ENCODE results near the gene CDAN1.
"Not testable (repeated sequence)": the region's sequence is repeated elsewhere in the genome, so short reads cannot be mapped to it uniquely, and the experiment has no call there.

CDAN1 gene, protein sequence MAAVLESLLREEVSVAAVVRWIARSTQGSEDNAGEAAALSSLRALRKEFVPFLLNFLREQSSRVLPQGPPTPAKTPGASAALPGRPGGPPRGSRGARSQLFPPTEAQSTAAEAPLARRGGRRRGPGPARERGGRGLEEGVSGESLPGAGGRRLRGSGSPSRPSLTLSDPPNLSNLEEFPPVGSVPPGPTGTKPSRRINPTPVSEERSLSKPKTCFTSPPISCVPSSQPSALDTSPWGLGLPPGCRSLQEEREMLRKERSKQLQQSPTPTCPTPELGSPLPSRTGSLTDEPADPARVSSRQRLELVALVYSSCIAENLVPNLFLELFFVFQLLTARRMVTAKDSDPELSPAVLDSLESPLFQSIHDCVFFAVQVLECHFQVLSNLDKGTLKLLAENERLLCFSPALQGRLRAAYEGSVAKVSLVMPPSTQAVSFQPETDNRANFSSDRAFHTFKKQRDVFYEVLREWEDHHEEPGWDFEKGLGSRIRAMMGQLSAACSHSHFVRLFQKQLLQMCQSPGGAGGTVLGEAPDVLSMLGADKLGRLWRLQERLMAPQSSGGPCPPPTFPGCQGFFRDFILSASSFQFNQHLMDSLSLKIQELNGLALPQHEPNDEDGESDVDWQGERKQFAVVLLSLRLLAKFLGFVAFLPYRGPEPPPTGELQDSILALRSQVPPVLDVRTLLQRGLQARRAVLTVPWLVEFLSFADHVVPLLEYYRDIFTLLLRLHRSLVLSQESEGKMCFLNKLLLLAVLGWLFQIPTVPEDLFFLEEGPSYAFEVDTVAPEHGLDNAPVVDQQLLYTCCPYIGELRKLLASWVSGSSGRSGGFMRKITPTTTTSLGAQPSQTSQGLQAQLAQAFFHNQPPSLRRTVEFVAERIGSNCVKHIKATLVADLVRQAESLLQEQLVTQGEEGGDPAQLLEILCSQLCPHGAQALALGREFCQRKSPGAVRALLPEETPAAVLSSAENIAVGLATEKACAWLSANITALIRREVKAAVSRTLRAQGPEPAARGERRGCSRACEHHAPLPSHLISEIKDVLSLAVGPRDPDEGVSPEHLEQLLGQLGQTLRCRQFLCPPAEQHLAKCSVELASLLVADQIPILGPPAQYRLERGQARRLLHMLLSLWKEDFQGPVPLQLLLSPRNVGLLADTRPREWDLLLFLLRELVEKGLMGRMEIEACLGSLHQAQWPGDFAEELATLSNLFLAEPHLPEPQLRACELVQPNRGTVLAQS

DNA sequence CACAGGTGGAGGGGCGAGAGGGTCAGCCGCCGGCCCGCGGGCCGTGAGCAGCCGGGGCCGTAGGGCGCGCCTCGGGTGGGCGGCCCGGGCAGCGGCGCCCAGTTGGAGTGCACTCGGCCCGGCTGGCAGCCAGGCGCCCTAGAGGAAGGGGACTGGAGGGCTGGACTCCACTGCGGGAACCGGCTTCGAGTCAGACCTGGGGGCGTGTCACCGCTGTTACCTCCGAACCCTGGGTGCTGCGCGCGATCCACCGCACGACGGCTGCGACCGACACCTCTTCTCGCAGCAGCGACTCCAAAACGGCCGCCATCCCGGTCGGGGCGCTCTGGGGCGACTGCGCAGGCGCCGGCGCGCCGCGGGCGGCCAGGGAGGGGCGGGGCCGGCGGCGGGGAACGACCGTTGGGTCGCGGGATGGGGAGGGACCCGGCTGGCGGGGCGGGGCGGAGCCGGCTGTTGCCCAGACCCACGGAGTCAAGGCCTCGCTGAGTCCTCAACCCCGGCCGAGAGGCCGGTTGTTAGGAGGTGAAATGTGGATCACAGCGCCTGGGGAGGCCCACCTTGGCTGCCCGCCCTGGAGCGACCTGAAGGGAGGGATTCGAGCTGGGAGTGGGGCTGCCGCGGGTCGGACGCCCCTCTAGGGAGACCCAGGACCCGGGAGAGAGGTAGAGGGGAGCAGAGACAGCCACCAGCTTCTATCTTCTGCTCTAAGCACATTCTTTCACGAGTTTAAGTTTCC lies at the start of gene CDAN1:
CDAN1 (minus strand) TSS at position 336 of the 736 bp plus-strand sequence; CDS start at position 310, 26 bp downstream.
- peak; percentile 95 for DNase-seq (ENCODE audit: low spot score)

DNA sequence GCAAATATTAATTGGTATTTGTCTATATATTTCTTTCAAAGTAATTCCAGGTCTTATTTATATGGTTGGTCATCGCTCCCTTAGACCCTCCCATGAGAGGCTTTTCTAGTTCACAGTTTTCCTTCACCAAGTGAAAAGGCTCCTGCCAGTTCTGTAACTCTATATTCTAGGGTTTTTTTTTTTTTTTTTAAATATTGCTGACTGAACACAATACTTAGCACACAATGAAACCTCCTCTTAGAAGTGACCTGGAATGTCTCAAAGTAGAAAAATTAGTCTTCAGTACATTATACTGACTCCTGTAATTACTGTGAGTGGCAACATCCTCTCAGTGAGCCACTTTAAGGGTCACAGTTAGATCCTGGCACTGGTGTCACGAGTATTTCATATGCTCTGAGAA lies 48.6 kb upstream of the CDAN1 start:
- no peak for DNase-seq (ENCODE audit: low spot score)

DNA sequence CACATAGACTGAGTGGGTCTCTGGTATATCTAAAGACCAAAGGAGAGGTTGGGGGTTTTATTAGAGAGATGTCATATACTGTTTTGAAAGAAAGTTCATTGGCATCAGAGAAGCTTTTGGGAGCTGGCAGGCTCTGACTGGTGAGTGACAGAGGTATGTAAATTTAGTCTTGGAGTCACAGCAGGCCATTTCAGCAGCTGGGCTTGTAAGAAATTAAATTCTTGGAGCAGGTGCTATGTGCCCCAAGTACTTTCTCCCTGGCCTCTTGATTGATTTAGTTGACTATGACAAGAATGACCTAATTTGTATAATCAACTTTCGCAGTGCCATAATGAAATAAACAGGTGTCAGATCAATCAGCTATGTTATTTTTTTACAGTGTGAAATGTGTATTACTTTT lies 47.8 kb upstream of the CDAN1 start:
- DNase-seq (ENCODE audit: low spot score) = no peak

DNA sequence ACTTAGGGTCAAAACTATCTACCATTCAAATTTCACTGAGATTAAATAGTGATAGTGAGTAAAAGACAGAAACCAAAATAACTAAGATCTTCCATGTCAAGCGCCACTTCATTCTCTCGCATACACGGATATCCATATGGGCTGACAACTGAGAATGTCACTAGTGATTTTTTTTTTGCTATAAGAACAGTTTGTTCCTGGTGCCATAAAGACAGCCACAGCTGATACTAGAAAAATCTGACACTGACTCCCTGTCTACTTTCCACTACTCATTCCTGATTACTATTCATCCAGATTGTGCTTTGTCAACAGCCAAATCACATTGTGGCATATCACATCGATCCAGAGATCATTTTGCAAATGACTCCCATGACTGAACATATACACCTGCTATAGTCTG lies 45.8 kb upstream of the CDAN1 start:
- no peak for DNase-seq (ENCODE audit: low spot score)

DNA sequence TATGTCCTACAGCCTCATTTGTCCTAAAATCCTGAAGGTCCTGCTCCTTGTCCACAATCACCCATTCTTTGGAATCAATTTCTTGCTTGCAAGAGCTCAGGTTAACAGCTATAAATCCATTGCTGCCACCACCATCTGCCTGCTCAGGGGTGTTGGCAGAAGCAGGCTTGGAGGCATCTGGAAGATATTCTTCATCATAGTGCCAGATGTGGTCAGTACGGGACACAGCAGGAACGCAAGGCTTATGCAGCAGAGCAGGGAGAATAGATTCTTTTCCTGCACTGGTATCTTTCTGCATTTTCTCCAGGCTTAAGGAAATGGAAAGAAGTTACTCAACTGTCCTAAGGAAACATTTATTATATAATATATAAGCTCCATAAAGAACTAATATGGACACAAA lies 38.5 kb upstream of the CDAN1 start:
- DNase-seq (ENCODE audit: low spot score) = no peak

DNA sequence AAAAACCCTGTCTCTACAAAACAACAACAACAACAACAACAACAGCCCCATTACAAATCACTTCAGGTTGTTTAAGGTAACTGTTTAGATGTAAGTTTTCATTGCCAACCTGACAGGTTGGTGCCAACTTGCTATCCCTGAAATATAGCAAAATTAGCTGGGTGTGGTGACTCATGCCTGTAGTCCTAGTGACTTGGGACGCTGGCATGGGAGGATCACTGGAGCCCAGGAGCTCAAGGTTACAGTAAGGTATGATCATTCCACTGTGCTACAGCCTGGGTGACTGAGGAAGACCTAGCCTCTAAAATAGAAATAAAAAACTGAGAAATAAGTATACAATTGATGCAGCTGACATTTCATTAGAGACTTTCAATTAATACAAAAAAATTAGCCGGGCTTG lies 36.0 kb upstream of the CDAN1 start:
- no peak for DNase-seq (ENCODE audit: low spot score)

DNA sequence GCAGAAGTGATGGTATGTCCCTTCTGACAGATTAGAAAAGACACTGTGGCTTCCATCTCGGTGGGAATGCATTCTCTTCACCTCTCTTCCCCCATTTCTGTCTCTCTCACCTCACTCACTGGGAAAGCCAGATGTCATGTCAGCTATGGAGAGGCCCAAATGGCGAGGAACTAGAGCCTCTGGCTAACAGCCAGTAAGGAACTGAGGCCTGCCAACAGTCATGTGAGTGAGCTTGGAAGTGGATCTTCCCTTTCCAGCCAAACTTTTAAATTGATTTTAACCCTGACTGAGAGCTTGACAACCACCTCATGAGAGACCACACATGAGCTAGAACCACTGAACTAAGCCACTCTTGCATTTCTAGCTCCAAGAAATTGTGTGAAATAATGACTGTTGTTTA lies 35.2 kb upstream of the CDAN1 start:
- DNase-seq (ENCODE audit: low spot score) = no peak

DNA sequence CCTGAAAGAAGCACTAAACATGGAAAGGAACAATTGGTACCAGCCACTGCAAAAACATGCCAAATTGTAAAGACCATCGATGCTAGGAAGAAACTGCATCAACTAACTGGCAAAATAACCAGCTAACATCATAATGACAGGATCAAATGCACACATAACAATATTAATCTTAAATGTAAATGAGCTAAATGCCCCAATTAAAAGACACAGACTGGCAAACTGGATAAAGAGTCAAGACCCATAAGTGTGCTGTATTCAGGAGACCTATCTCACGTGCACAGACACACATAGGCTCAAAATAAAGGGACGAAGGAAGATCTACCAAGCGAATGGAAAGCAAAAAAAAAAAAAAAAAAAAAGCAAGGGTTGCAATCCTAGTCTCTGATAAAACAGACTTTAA lies 29.2 kb upstream of the CDAN1 start:
- DNase-seq (ENCODE audit: low spot score) = not testable (repeated sequence)

DNA sequence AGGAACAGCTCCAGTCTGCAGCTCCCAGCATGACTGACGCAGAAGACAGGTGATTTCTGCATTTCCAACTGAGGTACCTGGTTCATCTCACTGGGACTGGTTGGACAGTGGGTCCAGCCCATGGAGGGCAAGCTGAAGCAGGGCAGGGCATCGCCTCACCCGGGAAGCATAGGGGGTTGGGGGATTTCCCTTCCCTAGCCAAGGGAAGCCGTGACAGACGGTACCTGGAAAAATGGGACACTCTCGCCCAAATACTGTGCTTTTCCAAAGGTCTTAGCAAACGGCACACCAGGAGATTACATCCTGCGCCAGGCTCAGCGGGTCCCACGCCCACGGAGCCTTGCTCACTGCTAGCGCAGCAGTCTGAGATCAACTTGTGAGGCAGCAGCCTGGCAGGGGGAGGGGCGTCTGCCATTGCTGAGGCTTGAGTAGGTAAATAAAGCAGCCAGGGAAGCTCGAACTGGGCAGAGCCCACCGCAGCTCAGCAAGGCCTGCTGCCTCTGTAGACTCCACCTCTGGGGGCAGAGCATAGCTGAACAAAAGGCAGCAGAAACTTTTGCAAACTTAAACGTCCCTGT lies 27.3 kb upstream of the CDAN1 start:
- not testable (repeated sequence) for DNase-seq (ENCODE audit: low spot score)

DNA sequence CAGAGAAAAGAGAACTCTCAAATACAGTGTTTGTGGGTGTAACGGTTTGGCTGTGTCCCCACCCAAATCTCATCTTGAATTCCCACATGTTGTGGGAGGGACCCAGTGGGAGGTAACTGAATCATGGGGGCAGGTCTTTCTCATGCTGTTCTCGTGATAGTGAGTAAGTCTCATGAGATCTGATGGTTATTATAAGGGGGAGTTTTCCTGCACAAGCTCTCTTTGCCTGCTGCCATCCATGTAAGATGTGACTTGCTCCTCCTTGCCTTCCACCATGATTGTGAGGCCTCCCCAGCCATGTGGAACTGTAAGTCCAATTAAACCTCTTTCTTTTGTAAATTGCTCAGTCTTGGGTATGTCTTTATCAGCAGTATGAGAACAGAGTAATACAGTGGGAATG lies 24.9 kb upstream of the CDAN1 start:
- not testable (repeated sequence) for DNase-seq (ENCODE audit: low spot score)

DNA sequence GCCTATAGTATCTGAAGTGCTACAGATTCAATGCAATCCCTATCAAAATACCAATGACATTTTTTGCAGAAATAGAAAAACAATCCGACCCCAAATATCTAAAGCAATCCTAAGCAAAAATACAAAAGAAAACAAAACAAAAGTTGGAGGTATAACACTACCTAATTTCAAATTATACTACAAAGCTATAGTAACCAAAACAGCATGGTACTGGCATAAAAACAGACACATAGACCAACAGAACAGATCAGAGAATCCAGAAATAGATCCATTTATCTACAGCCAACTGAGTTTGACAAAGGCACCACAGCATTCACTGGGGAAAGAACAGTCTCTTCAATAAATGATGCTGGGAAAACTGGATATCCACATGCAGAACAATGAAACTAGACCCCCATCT lies 23.8 kb upstream of the CDAN1 start:
- DNase-seq (ENCODE audit: low spot score) = no peak

DNA sequence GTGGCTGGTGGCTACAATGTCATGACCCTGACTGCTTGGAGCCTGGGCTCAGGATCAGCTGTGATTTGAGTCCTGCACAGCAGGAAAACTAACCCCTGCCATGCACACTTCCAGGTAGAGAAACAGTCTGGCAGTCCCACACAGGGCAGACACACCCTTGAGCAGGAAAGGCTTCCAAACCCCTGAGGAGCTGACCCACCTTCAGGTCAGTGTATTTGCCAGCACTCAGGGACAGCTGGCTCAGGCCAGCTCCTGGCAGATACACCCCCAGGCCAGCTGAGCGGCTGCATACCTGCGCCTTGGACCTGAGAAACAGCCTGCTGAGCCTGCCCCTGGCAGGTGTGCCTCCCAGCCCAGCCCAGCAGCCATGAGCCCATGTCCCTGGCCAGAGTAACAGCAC lies 22.2 kb upstream of the CDAN1 start:
- DNase-seq (ENCODE audit: low spot score) = no peak

DNA sequence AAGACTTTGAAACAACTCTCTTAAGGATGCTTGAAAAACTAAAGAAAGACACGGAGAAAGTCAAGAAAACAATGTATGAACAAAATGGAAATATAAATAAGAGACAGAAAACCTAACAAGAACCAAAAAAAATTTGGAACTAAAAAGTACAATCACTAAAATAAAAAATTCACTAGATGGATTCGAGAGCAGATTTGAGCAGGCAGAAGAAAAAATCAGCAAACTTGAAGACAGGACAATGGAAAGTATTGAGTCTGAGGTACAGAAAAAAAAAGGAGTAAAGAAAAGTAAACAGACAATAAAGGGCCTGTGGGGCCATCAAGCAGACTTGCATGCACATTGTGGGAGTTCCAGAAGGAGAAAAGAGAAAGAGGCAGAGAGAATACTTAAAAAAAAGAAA lies 13.4 kb upstream of the CDAN1 start:
- DNase-seq (ENCODE audit: low spot score) = no peak

DNA sequence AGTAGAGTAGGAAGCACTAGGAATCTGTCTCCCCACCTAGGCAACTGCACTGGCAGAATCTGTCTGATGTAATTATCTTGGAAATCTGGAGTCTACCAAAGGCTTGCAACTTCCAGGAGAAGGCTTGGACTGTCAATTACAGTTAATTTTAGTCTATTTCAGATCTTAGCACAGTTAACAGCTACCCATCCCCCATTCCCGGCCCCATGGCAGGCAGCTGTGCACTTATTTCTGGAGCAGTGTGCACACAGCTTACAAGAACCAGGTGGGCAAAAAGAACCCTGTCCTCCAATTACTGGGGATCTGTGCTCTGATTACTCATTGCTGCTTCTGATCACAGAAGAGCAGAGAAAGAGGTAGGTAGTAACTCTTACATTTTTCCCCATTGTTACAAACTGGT lies 12.3 kb upstream of the CDAN1 start:
- DNase-seq (ENCODE audit: low spot score) = no peak

DNA sequence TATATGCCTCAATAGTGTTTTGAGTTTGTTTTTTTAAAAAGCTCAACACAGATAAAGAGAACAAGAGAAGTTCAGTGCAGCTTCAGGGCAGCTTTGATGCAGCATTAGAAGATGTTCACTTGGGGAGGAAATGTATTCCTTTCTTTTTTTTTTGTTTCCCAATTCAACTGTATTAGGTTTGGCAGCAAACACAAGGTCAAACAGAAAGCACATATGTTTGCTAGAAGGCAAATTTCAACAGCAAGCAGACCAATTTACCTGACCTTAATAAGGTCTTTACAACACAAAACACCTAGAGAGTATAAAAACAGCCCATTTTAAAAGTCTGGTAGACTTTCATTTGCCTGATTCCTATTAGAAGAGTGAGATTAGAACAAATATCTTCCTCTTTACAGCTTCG lies 7.3 kb upstream of the CDAN1 start:
- DNase-seq (ENCODE audit: low spot score) = no peak

DNA sequence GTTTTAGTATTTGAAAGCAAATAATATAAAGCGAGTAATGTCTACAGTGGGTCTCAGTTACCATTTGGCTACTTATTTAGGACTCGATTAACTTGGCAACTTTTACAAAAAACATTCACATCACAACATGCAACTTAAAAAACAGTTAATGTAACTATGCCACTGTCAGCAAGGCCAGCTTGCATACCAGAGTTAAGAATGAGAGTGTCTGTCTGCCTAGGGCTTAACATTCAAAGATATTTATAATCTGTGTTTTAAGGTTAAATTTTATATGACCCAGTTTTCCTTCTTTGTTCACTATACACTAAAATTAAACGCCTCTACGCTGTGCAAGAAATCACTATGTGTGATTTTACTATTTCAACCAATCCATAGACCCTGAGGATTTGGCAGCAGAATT lies 5.2 kb upstream of the CDAN1 start:
- no peak for DNase-seq (ENCODE audit: low spot score)

DNA sequence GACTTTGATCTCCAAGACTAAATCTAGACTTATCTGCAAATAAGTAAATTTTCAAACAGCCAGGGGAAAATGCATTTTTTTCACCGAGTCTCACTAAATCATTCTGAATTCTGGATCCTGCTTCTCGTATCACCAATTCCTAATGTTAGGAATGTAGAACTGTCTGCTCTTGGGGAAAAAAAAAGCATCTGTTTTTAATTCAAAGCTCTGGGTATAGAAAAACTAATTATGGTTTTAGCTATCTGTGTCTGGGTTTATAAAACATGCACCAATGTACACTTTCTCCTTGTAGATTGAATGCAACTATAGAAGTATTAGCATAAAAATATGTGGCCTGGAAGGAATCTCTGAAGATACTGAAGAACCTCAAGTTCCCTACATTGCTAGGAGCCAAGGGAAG lies 4.8 kb upstream of the CDAN1 start:
- no peak for DNase-seq (ENCODE audit: low spot score)

DNA sequence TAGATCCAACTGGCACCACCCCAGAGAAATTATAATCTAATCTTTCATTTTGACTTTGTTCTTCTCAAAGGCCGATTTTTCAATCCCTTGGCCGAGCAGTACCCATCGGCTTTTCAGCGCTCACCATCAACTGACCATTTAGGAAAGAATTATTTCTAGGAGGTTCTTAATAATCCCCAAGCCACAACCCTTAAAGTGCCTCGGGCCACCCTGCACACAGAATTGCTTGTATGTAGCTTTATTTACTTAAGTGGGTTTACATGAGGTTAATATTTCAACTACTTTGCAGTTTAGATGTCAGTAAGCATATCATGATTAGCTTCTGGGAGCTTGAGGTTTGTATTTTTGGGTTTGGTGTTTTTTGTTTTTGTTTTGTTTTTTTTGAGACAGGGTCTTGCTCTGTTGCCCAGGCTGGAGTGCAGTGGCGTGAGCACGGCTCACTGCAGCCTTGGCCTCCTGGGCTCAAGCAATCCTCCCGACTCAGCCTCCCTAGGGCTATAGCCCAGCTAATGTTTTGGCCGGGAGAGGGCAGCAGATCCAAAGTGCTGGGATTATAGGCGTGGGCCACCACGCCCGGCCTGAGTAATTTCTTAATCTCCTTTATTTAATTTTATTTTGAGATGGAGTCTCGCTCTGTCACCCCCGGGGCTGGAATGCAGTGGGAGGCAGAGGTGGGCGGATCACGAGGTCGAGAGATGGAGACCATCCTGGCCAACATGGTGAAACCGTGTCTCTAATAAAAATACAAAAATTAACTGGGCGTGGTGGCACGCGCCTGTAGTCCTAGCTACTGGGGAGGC lies 801 bp upstream of the CDAN1 start:
- DNase-seq (ENCODE audit: low spot score) = no peak

DNA sequence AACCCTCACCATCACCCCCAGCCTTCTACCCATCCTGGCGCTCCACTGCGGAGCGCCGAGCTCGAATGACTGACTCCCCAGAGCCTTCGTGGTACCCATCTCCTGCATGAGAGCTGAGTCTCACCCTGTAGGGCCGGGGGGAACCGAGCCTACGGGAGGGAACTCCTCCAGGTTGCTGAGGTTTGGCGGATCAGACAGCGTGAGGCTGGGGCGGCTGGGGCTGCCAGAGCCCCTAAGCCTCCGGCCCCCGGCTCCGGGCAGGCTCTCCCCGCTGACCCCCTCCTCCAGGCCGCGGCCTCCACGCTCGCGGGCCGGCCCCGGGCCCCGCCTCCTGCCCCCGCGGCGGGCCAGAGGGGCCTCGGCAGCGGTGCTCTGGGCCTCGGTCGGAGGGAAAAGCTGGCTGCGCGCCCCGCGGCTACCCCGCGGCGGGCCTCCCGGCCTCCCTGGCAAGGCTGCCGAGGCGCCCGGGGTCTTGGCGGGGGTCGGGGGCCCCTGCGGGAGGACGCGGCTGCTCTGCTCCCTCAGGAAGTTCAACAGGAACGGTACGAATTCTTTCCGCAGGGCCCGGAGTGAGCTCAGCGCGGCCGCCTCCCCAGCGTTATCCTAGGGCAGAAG lies 643 bp downstream of the CDAN1 start:
- DNase-seq (ENCODE audit: low spot score) = no peak
